Measurements from ENCODE around the gene B3GALT6. TPM values are rescaled to one million over a fixed set of nuclear protein-coding genes. Genes with fewer than 3 reads are reported as not detected.

B3GALT6 gene
- total and polyA plus RNA-seq, 2 experiments from 2014 or later, result 28.9 to 36.3 TPM

- no peaks in the 10 kb centered on the region for H3K9me2 ChIP-seq (replicated peaks; ENCODE audit: insufficient read depth)
- no peak for DNase-seq (ENCODE audit: low spot score)
- no peak overlapping the region for H3K4me3 ChIP-seq
- H3K9me3 ChIP-seq (ENCODE audit: low read depth), result no peaks in the 10 kb centered on the region
- H2AFZ ChIP-seq, result no peak overlapping the region
- H3K4me1 ChIP-seq (ENCODE audit: insufficient read depth), result peaks cover 17% of the 10 kb centered on the region
- no peaks in the 10 kb centered on the region for H3K79me2 ChIP-seq
- H3K27ac ChIP-seq, result no peak overlapping the region
- H4K20me1 ChIP-seq (ENCODE audit: insufficient read depth, poor library complexity, severe bottlenecking), result no peaks in the 10 kb centered on the region
- no peak overlapping the region for H3K4me2 ChIP-seq
- 90% methylated on average over 5 of the region's 8 CpGs for WGBS (ENCODE audit: low lambda C conversion rate, missing lambda C conversion rate)
- no peaks in the 10 kb centered on the region for H3K36me3 ChIP-seq (replicated peaks; ENCODE audit: insufficient read depth, low read depth)
- peaks cover 23% of the 10 kb centered on the region for H3K27me3 ChIP-seq
- no peak for TF ChIP-seq EZH2 (IDR thresholded peaks at IDR 0.05; ENCODE audit: borderline replicate concordance)
- TF ChIP-seq, protein P1, sequence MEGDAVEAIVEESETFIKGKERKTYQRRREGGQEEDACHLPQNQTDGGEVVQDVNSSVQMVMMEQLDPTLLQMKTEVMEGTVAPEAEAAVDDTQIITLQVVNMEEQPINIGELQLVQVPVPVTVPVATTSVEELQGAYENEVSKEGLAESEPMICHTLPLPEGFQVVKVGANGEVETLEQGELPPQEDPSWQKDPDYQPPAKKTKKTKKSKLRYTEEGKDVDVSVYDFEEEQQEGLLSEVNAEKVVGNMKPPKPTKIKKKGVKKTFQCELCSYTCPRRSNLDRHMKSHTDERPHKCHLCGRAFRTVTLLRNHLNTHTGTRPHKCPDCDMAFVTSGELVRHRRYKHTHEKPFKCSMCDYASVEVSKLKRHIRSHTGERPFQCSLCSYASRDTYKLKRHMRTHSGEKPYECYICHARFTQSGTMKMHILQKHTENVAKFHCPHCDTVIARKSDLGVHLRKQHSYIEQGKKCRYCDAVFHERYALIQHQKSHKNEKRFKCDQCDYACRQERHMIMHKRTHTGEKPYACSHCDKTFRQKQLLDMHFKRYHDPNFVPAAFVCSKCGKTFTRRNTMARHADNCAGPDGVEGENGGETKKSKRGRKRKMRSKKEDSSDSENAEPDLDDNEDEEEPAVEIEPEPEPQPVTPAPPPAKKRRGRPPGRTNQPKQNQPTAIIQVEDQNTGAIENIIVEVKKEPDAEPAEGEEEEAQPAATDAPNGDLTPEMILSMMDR (IDR thresholded peaks at IDR 0.05; ENCODE audit: poor library complexity), result no peak
- TF ChIP-seq EZH2phosphoT487 (IDR thresholded peaks at IDR 0.05; ENCODE audit: low read depth, severe bottlenecking, unreplicated experiment), result no peak
Measured at GRCh38 chr1:1204425-1204920, 27.6 kb upstream of the B3GALT6 start.

- Histone ChIP-seq H3K27me3 (peaks cover 23% of the 10 kb centered on the region), H3K9me2 (replicated peaks; ENCODE audit: insufficient read depth) (no peaks in the 10 kb centered on the region), H3K9me3 (ENCODE audit: low read depth) (no peaks in the 10 kb centered on the region), H3K4me2 (no peak overlapping the region), H4K20me1 (ENCODE audit: insufficient read depth, poor library complexity, severe bottlenecking) (no peaks in the 10 kb centered on the region), H3K79me2 (no peaks in the 10 kb centered on the region), H3K4me3 (no peak overlapping the region), H3K4me1 (ENCODE audit: insufficient read depth) (peaks cover 17% of the 10 kb centered on the region), H3K27ac (no peak overlapping the region), H2AFZ (no peak overlapping the region), H3K36me3 (replicated peaks; ENCODE audit: insufficient read depth, low read depth) (no peaks in the 10 kb centered on the region)
- TF ChIP-seq EZH2phosphoT487 (IDR thresholded peaks at IDR 0.05; ENCODE audit: low read depth, severe bottlenecking, unreplicated experiment) (no peak), EZH2 (IDR thresholded peaks at IDR 0.05; ENCODE audit: borderline replicate concordance) (no peak)
- TF ChIP-seq, protein P1 (IDR thresholded peaks at IDR 0.05; ENCODE audit: poor library complexity), result no peak
- 83% methylated on average over 18 of the region's 19 CpGs for WGBS (ENCODE audit: low lambda C conversion rate, missing lambda C conversion rate)
- DNase-seq (ENCODE audit: low spot score), result no peak
Measured at GRCh38 chr1:1204998-1205768, 26.9 kb upstream of the B3GALT6 start.

GRCh38 chr1:1205769-1206375 is 26.2 kb upstream of the B3GALT6 start:
- Histone ChIP-seq H3K36me3 (replicated peaks; ENCODE audit: insufficient read depth, low read depth) (no peaks in the 10 kb centered on the region), H3K4me2 (peak overlapping the region; percentile 77), H3K9me3 (ENCODE audit: low read depth) (no peaks in the 10 kb centered on the region), H3K27ac (no peak overlapping the region), H4K20me1 (ENCODE audit: insufficient read depth, poor library complexity, severe bottlenecking) (no peaks in the 10 kb centered on the region), H3K27me3 (peaks cover 23% of the 10 kb centered on the region), H3K79me2 (no peaks in the 10 kb centered on the region), H2AFZ (no peak overlapping the region), H3K9me2 (replicated peaks; ENCODE audit: insufficient read depth) (no peaks in the 10 kb centered on the region), H3K4me1 (ENCODE audit: insufficient read depth) (peaks cover 17% of the 10 kb centered on the region), H3K4me3 (no peak overlapping the region)
- TF ChIP-seq, protein P1 (IDR thresholded peaks at IDR 0.05; ENCODE audit: poor library complexity), result no peak
- TF ChIP-seq EZH2phosphoT487 (IDR thresholded peaks at IDR 0.05; ENCODE audit: low read depth, severe bottlenecking, unreplicated experiment) (no peak), EZH2 (IDR thresholded peaks at IDR 0.05; ENCODE audit: borderline replicate concordance) (no peak)
- DNase-seq (ENCODE audit: low spot score), result no peak
- WGBS (ENCODE audit: low lambda C conversion rate, missing lambda C conversion rate), result 42% methylated on average over 27 of the region's 31 CpGs

Measured in hepatocyte (in vitro differentiated cells).